DOHH2 (cell line): ENCODE results near the gene LURAP1L.

Experiments used
- H3F3A ChIP-seq: fragments of 200-600 bp; sonication (generic), shearing (Covaris generic); 2 replicates; pipeline ENCODE4 v1.6.0; 2016; ENCODE audit warnings: antibody characterized with exemption, mild to moderate bottlenecking; ENCODE audit not compliant: control insufficient read depth, insufficient read depth
- H3K27ac ChIP-seq: fragments of 200-600 bp; sonication (generic); 2 replicates; pipeline ENCODE4 v1.5.1; 2014; ENCODE audit warnings: low read depth, mild to moderate bottlenecking, low read length, moderate library complexity
- H3K27me3 ChIP-seq: fragments of 200-600 bp; sonication (generic); 2 replicates; pipeline ENCODE4 v1.6.1; 2014; ENCODE audit warnings: mild to moderate bottlenecking, low read length, mixed read lengths; ENCODE audit not compliant: control insufficient read depth
- H3K36me3 ChIP-seq: fragments of 200-600 bp; sonication (generic); 2 replicates; pipeline ENCODE4 v1.6.1; 2014; ENCODE audit warnings: mild to moderate bottlenecking, low read length, moderate library complexity, mixed read lengths; ENCODE audit not compliant: control insufficient read depth
- H3K4me1 ChIP-seq: fragments of 200-600 bp; sonication (generic); 2 replicates; pipeline ENCODE4 v1.6.1; 2014; ENCODE audit warnings: mild to moderate bottlenecking, low read length, mixed read lengths; ENCODE audit not compliant: control insufficient read depth
- H3K4me2 ChIP-seq: fragments of 200-600 bp; sonication (generic); 2 replicates; pipeline ENCODE4 v1.6.0; 2014; ENCODE audit warnings: mild to moderate bottlenecking, low read length, moderate library complexity
- H3K4me3 ChIP-seq: fragments of 200-600 bp; sonication (generic); 2 replicates; pipeline ENCODE4 v1.5.1; 2014; ENCODE audit warnings: mild to moderate bottlenecking, low read length, mixed read lengths
- H3K79me2 ChIP-seq: fragments of 200-600 bp; sonication (generic); 2 replicates; pipeline ENCODE4 v1.6.1; 2014; ENCODE audit warnings: mild to moderate bottlenecking, low read length, mixed read lengths; ENCODE audit not compliant: control insufficient read depth
- H3K9me2 ChIP-seq: fragments of 200-600 bp; sonication (generic); replicated peaks from 2 replicates; pipeline ENCODE4 v1.6.1; 2014; ENCODE audit warnings: mild to moderate bottlenecking, low read length, mixed read lengths; ENCODE audit not compliant: control insufficient read depth
- H3K9me3 ChIP-seq: fragments of 200-600 bp; sonication (generic); 2 replicates; pipeline ENCODE4 v1.6.1; 2014; ENCODE audit warnings: antibody characterized with exemption, low read length, mixed read lengths; ENCODE audit not compliant: control insufficient read depth, insufficient read depth
- H4K20me1 ChIP-seq: fragments of 200-600 bp; sonication (generic); 2 replicates; pipeline ENCODE4 v1.6.0; 2014; ENCODE audit warnings: low read depth, mild to moderate bottlenecking, antibody characterized with exemption, low read length, moderate library complexity; ENCODE audit not compliant: control insufficient read depth, insufficient read depth
- EZH2phosphoT487 ChIP-seq: fragments of 200-600 bp; sonication (generic); IDR thresholded peaks from 2 replicates; pipeline ENCODE4 v1.6.1; 2017; ENCODE audit warnings: borderline replicate concordance, mild to moderate bottlenecking, antibody characterized with exemption, low read length, moderate library complexity, mixed read lengths
- TF ChIP-seq, protein P1 (sequence below): fragments of 200-600 bp; sonication (generic); IDR thresholded peaks from one replicate; pipeline ENCODE4 v1.5.1; 2014; ENCODE audit warnings: antibody characterized with exemption, mild to moderate bottlenecking, low read depth, low read length; ENCODE audit not compliant: poor library complexity, severe bottlenecking

The LURAP1L gene

DNA sequence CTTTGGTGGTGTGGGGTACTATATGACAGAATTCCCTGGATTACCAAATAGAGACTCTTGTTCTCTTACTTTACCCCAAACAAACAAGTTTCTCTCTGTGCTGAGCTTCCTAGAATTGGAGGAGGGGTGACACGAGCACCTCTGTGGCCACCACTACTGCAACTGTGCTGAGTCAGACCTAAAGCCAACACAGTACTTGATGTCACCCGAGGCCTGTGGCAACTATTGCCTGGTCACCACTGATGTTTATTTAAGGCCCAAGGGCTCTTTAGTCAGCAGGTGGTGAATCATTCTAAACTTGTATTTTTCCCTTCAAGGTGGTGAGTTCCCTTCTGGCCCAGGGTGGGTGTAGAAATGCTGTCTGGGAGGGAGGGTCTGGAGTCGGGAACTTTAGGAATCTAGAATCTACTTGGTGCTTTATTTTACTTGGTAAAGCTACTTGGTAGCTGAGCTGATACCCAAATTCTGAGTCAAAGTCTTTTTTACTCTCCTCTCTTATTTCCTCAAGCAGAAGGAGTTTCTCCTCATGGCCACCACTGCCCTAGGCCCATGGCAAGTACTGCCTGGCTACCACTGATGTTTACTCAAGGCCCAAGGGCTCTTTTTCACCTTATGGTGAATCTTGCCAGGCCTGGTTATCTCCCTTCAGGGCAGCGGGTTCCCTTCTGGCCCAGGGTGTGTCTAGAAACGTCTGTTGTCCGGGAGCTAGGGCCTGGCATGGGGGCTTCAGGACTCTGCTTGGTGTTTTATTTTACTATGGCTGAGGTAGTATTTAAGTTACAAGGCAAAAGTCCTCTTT, 9.8 kb downstream of the LURAP1L start:
- Histone ChIP-seq H3K79me2 (no peaks in the 10 kb centered on the region), H3K9me3 (no peaks in the 10 kb centered on the region), H4K20me1 (no peaks in the 10 kb centered on the region), H3K9me2 (no peaks in the 10 kb centered on the region), H3K4me1 (no peaks in the 10 kb centered on the region), H3K4me2 (no peak overlapping the region), H3K27me3 (no peaks in the 10 kb centered on the region), H3K4me3 (no peak overlapping the region), H3K27ac (no peak overlapping the region), H3K36me3 (no peaks in the 10 kb centered on the region), H3F3A (no peaks in the 10 kb centered on the region)
- TF ChIP-seq EZH2phosphoT487: no peak
- TF ChIP-seq, protein P1, sequence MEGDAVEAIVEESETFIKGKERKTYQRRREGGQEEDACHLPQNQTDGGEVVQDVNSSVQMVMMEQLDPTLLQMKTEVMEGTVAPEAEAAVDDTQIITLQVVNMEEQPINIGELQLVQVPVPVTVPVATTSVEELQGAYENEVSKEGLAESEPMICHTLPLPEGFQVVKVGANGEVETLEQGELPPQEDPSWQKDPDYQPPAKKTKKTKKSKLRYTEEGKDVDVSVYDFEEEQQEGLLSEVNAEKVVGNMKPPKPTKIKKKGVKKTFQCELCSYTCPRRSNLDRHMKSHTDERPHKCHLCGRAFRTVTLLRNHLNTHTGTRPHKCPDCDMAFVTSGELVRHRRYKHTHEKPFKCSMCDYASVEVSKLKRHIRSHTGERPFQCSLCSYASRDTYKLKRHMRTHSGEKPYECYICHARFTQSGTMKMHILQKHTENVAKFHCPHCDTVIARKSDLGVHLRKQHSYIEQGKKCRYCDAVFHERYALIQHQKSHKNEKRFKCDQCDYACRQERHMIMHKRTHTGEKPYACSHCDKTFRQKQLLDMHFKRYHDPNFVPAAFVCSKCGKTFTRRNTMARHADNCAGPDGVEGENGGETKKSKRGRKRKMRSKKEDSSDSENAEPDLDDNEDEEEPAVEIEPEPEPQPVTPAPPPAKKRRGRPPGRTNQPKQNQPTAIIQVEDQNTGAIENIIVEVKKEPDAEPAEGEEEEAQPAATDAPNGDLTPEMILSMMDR: no peak

DNA sequence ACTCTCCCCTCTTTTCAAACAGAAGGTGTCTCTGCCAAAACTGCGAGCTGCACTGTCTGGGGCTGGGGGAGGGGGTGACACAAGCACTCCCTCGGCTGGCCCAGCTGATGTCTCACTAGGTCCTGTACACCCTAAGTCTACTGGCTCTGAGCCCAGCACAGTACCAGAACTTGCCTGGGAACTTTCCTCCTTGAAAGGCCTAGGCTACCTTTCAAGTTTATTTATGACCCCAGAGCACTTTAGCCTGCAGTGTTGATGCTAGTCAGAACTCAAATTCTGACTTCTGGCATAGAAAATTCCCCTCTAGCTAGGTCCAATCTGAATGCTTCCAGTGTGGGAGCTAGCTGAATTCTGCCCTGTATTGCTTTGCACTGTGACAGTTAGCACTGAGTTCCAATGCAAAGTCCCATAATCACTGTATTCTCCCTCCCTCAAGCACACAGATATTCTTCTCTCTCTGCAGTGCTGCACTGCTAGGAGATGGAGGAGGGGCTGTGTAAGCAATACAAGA, 10.5 kb downstream of the LURAP1L start:
- Histone ChIP-seq H3K4me1 (no peaks in the 10 kb centered on the region), H3K4me2 (no peak overlapping the region), H3K4me3 (no peak overlapping the region), H3K79me2 (no peaks in the 10 kb centered on the region), H3K27ac (no peak overlapping the region), H3K36me3 (no peaks in the 10 kb centered on the region), H3K27me3 (no peaks in the 10 kb centered on the region), H3K9me3 (no peaks in the 10 kb centered on the region), H3K9me2 (no peaks in the 10 kb centered on the region), H3F3A (no peaks in the 10 kb centered on the region), H4K20me1 (no peaks in the 10 kb centered on the region)
- no peak for TF ChIP-seq EZH2phosphoT487
- TF ChIP-seq, protein P1: no peak

DNA sequence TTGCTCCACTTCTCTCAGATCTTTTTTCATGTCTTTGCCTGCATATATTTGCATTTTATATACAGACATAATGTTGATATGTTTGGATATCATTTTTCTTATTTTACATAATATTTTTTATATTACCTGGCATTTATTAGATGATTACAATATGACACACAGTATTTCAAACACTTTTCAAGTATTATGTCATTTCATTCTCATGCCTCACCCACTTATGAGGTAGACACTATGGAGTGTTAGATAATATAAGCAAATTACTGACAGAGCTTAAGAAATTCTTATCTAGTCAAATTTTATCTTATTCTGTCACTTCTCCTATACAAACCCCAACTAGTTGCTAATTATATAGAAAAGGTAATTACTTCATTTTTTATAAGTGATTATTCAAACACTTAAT, 11.1 kb downstream of the LURAP1L start:
- H3K36me3 ChIP-seq: no peaks in the 10 kb centered on the region
- no peak for TF ChIP-seq EZH2phosphoT487
- TF ChIP-seq, protein P1: no peak
- no peaks in the 10 kb centered on the region for H3K79me2 ChIP-seq
- no peaks in the 10 kb centered on the region for H3F3A ChIP-seq
- no peak overlapping the region for H3K4me3 ChIP-seq
- H3K27me3 ChIP-seq: no peaks in the 10 kb centered on the region
- H3K9me3 ChIP-seq: no peaks in the 10 kb centered on the region
- no peaks in the 10 kb centered on the region for H3K9me2 ChIP-seq
- no peaks in the 10 kb centered on the region for H3K4me1 ChIP-seq
- no peaks in the 10 kb centered on the region for H4K20me1 ChIP-seq
- no peak overlapping the region for H3K27ac ChIP-seq
- no peak overlapping the region for H3K4me2 ChIP-seq
